NCI-H2081 treated with DMSO at 0.1 percent for 48 hours (cell line): ENCODE results near the gene ST6GALNAC6.

Experiments used
- DNase-seq: peaks from one replicate; lab custom pipeline; 2025; lab: John Stamatoyannopoulos, UW

Gene ST6GALNAC6

DNA sequence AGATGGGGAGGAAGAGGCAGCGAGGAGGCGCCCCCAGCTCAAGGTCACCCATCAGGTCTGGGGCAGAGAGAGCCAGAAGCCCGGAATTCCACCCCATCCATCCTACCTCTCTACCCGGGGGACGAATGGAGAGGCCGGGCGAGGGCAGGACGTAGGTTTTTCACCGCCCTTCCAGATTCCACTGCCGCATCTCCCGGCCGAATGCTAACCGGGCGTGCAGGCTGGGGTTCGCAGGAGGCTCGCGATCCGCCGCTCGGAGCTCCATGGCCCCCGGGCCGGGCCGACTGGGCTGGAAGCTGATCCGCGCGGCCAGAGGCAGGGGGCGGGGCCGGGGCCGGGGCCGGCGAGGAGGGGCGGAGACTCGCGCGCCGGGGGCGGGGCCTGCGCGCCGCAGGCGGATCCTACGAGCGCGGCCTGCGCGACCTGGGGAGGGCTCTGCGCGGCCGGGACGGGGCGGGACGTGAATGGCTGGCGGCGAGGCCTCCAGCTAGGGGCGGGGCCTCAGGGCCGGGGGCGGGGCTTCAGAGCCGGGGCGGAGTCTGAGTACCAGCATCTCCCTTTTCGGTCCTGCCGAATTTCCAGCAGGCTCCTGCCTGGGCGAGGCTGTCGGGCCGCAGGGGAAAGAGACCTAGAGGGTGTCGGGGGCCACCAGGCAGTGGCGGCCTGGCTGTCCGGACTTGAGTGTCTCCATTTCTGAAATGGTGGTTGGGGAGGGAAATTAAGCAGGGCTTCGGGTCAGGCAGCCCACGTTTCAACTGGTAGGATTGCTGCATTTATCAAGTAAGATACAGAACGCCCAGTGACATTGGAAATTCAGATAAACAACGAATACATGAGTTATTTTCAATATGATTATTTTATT, 17.5 kb upstream of the ST6GALNAC6 start, which contains the start of gene ST6GALNAC4:
ST6GALNAC4 (minus strand) TSS at position 322 of the 862 bp plus-strand sequence. CDS start 622 bp downstream, outside the sequence.
- DNase-seq, result no peak

DNA sequence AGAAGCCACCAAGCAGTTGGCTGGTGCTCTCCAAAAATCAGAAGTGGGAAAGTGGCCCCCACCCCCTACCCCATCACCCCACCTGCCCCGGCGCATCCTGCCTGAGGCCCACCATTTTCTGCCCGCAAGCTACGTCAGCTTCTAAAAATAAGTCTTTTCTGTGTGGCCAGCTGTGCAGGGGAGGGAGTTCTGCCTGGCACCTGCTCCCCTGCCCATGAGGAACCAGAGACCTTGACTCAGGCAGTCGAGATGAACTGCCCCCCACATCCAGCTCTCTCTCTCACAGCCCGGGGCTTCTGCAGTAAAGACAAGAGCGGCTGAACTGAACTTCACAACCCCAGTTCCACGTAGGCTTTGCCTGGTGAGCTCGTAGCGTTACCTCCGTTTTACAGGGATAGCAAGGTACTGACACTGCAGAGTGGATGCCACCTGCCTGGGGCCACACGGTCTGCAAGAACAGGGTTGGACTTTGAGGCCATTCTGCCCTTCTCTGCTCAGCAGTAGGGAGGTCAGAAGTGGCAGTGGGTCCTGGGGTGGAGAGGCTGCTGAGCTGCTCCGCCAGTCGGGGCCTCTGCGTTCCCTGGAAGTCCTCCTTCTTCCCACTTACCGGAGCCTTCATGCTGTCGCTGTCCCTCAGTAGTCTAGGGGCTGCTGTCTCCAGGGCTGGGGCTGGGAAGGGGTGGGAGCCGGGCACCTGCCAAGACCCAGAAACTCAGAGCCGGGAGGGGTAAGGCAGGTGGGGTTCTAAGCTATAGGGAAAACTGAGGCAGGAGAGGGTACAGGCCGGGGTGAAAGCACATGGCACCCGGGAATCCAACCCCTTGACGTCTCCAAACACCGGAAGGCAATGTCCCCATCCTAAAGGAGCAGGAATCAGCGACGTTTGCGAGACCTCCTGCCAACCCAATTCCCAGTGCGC, 16.7 kb upstream of the ST6GALNAC6 start:
- no peak for DNase-seq

DNA sequence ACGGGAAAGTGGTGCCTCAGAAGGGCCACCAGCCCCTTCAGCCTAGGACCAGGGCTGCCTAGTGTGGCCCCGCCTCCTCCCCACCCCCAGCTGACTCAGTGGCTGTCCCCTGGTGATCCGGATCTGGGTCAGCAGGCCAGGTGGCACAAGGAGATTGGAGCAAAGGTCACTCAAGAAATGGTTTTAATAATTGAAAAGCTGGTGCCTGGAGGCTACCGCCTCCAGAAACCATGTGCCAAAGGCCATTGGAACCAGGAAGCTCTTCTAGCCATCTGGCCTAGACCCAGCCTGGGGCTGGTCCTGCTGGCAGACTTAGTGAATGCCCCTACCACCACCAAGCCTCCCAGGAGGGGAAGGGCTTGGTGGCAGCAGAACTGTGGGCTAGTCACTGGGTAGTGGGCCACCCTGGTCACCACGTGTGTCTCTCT, 15.9 kb upstream of the ST6GALNAC6 start:
- DNase-seq, result no peak

DNA sequence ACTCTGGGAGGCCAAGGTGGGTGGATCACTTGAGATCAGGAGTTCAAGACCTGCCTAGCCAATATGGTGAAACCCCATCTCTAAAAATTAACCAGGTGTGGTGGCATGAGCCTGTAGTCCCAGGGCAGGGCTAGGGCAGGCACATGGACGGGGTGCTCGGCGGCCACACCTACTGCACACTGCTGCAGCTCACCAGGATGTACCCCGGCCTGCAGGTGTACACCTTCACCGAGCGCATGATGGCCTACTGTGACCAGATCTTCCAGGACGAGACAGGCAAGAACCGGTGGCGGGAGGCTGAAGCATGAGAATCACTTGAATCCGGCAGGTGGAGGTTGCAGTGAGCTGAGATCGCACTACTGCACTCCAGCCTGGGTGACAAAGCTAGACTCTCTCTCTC, 14.3 kb upstream of the ST6GALNAC6 start:
- no peak for DNase-seq

DNA sequence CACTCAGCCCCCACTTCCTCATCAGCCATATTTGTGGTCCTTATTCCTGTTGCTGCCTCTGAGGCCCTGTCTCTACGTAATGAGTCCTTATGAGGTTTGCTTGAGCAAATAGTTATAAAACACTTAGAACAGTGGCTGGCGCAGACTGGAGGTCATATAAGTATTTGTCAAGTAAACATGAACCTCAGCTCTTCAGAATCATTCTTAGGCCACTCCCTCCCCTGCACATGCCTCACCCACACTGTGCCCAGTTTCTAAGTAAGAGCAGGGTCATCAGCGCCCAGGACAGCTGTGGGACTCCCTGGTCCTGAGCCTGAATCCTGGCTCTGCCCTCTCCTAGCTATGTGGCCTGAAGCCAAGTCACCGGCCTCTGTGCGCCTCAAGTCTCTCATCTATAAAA, 13.5 kb upstream of the ST6GALNAC6 start:
- DNase-seq, result no peak

DNA sequence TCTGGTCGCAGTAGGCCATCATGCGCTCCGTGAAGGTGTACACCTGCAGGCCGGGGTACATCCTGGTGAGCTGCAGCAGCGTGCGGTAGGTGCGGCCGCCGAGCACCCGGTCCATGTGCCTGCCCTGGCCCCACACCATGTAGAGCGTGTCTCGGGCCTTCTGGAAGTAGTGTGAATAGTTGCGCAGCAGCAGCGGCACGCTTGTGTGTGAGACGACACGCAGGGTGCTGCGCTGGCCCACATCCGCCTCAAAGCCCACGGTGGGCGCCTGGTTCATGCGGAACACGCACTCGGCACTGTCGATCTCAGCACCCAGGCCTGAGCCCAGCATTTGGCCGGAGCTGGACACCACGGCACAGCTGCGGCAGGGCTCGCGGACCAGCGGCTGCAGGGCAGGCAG, 12.9 kb upstream of the ST6GALNAC6 start:
- DNase-seq, result no peak

DNA sequence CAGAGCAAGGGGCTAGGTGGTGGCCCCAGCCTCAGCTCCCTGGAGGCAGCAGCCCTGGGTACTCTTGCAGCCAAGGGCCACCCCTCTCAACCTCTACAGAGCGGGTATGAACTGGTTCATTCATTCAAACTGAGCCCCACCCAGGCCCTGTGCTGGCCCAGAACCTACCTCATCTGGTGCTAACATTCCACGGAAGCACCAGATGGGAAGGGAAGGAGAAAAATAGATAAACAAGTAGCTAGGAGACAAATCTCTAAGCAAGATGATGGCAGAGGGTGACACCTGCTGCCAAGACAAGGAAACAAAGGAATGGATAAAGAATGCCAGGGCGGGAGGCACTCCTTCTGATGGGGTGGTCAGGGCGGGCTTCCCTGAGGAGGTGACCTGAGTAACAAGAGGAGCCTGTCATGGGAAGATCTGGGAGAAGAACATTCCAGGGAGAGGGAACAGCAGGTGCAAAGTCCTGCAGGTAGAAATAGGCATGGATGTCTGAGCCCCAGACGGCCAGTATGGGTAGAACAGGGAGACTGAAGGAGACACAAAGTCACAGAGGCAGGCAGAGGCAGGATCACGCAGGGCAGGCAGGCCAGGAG, 11.3 kb upstream of the ST6GALNAC6 start:
- DNase-seq, result no peak

DNA sequence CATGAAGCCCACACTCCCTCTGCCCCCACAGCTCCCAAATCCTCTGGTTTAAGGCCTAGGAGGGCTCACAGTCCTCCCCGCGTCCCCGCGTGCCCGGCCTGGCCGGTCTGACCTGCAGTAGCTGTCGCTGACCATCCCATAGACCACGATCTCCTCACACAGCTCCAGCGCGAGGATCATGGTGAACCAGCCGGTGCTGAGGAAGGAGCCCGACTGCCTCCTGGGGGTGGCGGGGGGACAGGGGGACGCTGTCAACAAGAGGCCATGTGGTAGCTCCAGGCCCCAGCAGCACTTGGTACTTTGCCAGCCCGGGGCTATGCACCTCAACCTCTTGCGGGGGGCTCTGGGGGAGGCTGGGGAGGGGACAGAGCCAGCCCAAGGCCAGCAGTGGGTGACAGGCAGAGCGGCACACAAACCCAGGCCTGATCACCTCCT, 10.5 kb upstream of the ST6GALNAC6 start:
- DNase-seq, result no peak

DNA sequence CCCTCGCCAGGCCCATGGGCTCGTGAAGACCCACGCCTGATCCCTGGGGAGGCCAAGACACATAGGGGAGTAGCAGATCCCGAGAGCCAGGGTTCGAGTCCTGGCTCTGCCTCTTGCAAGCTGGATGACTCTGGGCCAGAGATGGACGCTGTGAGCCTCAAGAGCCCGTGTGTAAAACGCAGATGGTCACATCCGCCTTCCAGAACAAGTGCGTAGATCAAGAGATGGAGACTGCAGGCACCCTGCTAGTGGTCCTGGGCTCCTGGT, 9.2 kb upstream of the ST6GALNAC6 start:
- DNase-seq, result no peak

DNA sequence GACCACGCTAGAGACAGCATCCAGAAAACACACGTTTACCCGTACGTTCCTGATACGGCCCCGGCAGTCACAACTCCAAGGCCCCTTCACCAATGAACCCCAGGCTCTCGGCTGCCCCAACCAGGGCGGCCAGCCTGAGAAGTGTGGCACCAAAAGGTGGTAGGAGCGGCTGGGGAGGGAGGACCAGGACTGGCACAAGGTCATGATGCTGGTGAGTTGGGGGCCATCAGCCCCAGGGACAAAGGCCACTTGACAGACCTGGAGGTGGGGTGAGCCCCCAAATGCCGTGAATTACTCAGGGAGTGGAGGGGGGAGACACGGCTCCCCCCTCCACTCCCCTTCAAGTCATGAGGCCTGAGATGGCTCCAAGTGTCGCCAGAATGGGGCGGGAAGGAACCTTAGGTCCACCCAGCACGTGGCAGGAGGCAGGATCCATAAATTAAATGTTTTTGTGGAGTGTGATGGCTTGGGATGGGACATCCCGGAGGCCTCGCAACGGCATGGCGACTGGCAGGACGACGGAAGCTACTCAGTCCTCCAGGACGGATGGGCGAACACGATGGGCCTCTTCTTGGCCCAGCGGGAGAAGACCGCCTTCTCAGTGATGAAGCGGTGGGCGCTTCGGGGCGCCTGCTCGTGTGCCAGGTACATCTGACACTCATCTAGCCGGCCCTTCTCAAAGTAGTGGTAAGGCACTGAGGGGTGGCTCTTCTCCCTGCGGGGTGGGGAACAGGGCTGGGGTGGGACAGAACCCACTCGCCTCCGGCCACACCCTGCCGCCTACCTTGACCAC, 8.7 kb upstream of the ST6GALNAC6 start:
- DNase-seq, result no peak

DNA sequence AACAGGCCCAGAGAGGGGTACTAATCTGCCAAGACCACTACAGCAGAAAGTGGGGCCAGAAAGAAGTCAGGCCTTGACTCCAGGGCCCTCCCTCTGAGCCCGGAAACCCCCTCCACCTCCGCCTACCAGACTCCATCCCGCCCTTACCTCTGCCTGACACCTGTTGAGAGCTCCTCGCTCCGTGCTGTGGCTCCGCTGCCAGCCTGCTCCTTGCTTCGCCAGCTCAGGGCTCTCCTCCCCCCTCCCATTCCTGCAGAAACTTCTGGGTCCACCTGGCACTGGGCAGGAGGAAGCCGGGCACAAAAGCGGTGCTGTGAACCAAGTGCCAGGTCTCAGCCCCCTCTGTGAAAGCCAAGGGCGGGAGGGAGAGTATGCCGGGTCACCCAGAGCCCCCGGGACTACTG, 6.4 kb upstream of the ST6GALNAC6 start:
- DNase-seq, result no peak

DNA sequence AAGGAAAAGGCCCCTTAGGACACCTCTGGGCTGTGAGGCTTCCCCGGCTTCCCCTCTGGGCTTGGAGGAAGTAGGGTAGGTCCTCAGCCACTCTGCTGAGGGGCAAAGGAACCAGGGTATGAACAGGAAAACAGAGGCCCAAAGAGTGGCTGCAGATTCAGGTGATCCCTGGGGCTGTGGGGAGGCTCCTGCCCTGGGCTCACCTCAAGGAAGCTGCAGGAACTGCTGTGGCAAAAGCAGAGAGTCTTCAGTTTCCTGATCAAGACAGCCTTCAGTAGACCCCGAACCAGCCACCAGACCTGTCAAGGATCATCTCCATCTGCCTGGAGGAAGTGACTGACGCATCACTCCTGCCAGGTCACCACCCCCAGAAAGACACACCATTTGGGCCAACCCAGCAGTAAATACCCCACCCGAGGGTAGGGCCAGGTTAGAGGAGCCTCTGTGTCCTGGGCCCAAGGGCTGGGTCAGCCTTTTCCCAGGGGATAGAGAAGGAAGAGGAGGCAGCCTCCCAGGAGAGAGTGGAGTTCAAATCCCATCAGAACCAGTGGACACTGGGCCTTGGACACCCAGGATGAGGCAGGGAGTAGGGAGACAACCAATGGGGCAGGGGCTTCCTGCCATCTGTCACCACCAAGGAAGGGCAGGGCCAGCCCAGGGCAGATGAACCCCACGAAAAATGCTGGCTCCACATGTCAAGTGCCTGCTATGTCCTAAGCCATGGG, 5.8 kb upstream of the ST6GALNAC6 start:
- DNase-seq, result no peak

DNA sequence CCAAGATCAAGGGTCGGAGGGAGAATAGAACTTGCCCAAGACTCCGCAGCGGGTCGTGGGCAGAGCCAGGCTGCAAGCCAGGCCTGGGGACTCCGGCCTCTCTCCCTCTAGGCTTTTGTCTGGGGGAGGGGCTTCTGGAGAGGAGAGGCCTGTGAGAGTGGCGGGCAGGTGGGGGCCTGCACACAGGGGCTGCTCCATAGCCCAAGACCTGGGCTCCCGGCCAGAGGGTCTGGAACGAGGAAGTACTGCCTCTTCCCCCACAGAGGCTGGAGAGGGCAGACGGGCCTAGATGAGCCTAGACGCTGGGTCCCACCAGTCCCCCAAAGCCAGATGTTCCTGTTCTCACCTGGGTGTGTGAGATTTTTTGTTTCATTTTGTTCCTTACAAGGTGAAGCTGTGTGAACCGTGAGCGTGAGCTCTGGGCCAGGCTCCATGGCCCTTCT, 5.2 kb upstream of the ST6GALNAC6 start:
- no peak for DNase-seq

DNA sequence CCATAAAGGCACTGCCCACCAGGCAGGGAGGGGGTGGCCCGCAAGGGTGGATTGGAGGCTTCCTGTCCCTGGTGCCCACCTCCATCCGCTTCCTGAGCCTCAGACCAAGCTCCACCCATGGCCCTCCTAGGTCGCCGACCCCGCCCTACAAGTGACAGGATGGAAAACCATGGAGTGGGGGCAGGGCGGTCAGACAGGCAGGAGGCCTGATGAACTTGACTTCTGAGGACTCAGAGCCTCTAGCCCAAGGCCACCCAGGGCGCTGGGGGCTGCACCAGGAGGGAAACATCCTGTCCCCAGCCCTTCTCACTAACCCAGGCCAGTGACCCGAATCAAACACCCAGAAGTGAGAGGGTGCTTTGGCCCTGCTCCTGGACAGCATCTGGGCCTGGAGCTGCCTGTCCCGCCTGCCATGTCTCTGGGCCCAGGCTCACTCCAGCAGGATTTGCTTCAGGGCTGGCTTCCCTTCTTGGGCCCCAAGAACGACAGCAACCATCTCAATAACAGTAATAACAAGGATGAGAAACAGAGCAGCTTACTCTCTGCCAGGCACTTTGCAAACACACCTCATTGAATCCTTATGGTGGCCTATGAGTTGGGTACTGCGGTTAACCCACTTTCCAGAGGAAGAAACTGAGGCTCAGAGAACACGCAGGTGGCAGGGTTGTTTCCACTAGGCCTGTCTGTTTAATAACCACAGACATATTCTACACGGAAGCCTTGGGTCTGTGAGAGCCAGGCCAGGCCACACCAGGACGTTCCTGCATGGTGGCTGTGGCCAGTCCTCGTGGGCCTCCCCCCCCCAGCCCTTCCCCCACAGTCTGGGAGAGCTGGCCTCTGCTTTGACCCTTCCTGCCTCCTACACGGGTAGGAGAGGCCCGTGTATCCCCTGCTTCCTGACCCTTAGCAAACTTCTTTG, 4.4 kb upstream of the ST6GALNAC6 start:
- DNase-seq, result no peak

DNA sequence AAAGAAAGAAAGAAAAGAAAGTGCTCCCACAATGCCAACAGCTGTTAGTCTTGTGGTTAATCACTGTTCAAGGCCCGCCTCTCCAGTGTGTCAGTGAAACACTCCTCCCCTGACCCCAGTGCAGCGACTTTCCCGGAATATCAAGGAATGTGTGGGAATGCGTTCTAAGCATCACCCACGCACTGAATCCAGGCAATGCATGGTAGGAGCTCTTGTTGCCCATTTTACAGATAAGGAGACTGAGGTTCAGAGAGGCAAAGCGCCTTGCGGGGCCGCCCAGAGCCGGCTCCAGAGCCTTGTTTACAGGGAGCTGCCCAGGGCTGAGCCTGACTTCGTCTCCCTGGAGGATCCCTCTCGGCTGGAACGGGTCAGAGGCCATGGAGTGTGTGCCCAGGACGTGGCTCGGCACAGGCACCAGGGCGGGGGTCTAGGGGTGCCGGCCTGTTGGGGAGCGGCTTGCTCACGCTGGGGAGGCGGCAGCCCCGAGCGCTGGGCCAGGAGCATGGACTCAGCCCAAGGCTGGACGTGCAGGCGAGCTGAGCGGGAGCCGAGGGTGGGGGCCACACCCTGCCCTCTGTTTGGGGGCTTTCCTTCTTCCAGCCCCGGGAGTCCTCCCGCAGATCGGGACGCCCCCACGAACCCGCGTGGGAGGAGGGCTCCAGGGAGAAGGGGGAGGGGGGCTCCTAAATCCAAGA, 823 bp downstream of the ST6GALNAC6 start:
- no peak for DNase-seq

DNA sequence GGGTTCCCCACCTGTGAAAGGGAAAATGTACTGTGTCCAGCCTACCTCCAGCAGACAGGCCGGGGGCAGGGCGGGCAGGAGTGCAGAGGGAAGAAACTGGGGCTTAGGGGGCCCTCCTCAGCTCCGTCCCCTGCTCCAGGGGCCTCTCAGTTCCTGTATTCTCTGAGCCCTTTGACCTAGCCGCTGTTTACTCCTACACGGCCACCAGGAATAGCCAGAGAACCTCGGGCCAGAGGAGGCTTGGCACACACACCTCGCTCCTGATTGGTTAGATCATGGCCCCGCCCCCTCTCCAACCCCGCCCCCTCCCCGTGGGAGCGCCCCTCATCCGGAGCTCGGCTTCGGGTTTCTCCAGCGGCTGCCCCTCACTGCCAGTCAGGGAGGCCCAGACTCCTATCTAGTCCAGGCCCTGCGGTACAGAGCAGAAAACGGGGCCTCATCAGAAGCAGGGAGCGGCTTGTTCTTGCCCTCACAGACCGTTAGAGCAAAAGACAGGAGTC, 2.2 kb downstream of the ST6GALNAC6 start:
- DNase-seq, result no peak

DNA sequence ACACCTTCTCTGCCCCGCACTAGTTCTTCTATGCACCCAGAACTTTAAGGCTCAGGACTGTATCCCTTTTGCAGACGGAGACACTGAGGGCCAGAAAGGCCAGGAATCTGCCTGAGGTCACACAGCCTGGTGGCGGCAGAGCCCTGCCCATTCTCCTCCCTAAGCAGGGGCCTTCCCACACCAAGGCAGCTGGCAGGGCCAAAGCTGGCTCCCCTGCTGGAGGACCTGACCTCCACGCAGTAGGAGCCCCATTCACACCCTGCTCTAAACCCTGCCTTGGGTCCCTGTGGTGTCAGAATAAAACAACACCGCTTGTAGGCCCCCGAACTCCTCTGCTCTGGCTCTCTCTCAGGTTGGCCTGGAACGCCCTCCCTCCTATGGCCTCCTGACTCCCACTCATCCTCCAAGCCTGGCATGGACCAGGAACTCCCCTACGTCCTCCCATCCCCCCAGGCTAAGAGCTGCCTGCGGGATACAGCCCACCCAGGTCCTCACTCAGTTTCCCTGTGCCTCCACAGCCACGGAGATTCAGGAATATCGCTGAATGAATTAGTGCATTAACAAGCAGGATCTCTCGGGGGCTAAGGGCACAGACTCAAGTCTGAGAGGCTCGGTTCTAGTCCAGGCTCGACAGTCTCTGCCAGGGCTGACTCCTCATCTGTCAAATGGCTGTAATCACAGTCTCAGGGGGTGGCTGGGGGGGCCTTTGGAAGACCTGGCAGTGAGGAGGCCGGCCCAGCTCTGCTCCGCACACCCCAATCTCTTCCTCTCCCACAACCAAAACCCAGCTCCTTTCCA, 2.8 kb downstream of the ST6GALNAC6 start:
- DNase-seq, result no peak

DNA sequence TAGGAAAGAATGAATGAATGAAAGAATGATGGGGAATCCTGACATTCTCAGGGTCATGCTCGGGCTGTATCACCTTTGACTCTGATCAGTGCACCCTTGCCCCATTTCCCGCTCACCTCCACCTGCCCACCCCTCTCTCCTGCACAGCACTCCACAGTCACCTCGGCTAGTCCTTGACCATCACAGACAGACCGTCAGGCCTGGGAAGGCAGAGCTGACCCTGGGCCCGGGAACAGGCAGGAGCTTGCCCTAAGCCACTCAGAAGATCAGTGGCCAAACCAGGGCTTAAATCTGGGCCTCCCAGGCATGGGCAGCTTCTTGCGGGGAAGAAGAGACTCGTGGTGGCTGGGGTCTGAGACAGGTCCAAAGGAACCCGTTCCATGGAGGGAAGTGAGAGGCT, 3.6 kb downstream of the ST6GALNAC6 start:
- DNase-seq, result no peak
